22Rv1 (cell line): ENCODE data around the gene UNC13C.
A peak's percentile ranks its signal among the peaks of the same experiment; 100 is the strongest.
"Not testable (repeated sequence)": the region's sequence is repeated elsewhere in the genome, so short reads cannot be mapped to it uniquely, and the experiment has no call there.

Experiments
- H3K27ac ChIP-seq: fragments of 450-650 bp; 2 replicates; pipeline ENCODE4 v1.5.1; 2017
- ZFX ChIP-seq: fragments of 450-650 bp; IDR thresholded peaks from 2 replicates; pipeline ENCODE4 v1.6.1; 2017; ENCODE audit warnings: antibody characterized with exemption, borderline replicate concordance
- TF ChIP-seq, protein P1 (sequence below): fragments of 450-650 bp; IDR thresholded peaks from 2 replicates; pipeline ENCODE4 v1.5.1; 2017; ENCODE audit warnings: mild to moderate bottlenecking

UNC13C gene

DNA sequence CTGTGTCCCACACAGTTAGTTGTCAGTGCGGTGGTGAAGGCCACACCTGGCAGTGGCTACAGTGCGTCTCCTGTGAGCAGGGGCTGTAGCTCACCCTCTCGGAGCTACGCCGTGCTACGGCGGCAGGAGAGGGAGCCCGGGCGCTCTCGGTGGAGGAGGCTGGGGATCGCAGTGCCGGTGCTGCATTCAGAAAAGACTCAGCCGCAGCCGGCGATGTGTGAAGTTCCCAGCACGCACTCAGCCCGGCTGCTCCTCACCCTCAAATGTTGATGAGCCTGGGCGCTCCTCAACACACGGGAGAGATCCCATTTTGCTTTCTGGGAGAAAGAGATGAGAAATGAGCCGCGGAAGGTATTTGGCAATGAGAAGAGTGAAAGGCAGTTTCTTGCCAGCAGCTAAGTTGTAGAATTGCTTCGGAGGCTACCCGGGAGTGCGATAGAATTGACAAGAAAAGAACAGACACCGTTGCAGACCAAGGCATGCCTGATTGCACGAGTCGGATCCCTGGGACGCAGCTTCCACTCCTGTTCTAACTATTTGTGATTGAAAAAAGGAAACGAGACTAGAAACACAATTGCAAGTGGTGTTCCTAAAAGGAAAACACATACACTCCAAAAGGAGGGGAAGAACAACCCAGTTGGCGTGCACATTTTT, at the start of gene UNC13C:
TSS of gene UNC13C (plus strand) at position 189 of the 654 bp plus-strand sequence. CDS start 34,463 bp downstream, outside the sequence.
- H3K27ac ChIP-seq = no peak within 1 kb of the TSS
- TF ChIP-seq, protein P1, sequence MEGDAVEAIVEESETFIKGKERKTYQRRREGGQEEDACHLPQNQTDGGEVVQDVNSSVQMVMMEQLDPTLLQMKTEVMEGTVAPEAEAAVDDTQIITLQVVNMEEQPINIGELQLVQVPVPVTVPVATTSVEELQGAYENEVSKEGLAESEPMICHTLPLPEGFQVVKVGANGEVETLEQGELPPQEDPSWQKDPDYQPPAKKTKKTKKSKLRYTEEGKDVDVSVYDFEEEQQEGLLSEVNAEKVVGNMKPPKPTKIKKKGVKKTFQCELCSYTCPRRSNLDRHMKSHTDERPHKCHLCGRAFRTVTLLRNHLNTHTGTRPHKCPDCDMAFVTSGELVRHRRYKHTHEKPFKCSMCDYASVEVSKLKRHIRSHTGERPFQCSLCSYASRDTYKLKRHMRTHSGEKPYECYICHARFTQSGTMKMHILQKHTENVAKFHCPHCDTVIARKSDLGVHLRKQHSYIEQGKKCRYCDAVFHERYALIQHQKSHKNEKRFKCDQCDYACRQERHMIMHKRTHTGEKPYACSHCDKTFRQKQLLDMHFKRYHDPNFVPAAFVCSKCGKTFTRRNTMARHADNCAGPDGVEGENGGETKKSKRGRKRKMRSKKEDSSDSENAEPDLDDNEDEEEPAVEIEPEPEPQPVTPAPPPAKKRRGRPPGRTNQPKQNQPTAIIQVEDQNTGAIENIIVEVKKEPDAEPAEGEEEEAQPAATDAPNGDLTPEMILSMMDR = no peak
- no peak for TF ChIP-seq ZFX

DNA sequence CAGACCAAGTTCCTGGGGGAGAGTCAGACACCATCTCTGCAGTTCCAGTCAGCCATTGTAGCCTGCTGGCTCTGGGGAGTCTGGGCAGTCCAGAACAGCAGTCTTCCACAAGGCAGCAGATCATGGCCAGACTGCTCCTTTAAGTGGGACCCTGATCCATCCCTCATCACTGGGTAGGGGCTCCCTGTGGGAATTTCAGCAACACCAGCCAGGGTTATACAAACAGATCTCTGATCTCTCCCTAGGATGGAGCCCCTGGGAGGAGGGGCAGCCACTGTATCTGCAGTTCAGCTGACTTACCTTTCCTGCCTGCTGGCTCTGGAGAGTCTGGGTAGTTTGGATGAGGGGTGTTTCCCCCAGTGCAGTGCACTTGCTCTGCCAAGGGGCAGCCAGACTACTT, 42.1 kb upstream of the UNC13C start:
- TF ChIP-seq, protein P1 = no peak
- no peak for TF ChIP-seq ZFX
- no peak overlapping the region for H3K27ac ChIP-seq

DNA sequence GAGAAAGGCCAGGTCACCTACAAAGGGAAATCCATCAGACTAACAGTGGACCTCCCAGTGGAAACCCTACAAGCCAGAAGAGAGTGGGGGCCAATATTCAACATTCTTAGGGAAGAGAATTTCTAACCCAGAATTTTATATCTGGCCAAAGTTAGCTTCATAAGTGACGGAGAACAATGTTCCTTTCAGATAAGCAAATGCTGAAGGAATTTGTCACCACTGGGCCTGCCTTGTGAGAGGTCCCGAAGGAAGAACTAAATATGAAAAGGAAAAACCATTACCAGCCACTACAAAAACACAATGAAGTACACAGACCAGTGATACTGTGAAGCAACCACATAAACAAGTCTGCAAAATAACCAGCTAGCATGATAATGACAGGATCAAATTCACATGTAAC, 40.6 kb upstream of the UNC13C start:
- not testable (repeated sequence) for H3K27ac ChIP-seq

DNA sequence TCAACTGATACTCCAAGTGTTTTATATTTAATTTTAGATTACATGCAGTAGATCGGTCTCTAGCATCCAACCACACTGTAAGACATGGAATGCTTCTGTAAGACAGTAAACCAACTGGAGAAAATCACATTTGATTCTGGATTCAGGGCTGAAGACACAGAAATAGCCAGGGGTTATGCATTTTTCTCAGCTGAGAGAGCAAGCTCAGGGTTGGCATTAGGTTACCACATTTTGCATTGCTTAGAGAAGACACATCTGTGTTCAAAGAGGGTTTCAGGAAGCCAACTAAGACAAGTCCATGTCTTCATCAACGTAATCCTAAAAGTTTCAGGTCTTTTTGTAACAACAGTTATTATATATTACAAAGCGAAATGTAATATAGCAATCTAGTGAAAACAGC, 27.7 kb upstream of the UNC13C start:
- H3K27ac ChIP-seq = no peak overlapping the region
- TF ChIP-seq ZFX = no peak
- TF ChIP-seq, protein P1 = no peak

DNA sequence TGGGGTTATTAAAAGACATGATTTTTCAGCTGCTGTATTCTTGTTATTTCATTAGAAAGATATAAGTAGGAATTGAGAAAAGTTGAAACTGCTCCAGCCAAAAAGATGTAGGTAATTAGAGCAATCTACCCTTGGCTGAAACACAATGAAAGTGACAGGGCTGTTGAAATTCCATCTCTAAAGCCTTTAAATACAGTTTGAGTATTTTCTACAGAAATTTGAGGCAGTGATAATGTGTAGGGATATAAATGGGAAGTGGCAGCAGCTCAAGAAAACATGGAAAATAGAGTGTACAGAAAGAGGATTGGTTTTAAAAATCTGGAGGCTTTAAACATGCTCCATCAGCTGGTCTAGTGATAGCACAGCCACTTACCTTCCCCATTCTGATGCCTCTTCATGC, 22.8 kb upstream of the UNC13C start:
- TF ChIP-seq, protein P1 = no peak
- TF ChIP-seq ZFX = no peak
- no peak overlapping the region for H3K27ac ChIP-seq

DNA sequence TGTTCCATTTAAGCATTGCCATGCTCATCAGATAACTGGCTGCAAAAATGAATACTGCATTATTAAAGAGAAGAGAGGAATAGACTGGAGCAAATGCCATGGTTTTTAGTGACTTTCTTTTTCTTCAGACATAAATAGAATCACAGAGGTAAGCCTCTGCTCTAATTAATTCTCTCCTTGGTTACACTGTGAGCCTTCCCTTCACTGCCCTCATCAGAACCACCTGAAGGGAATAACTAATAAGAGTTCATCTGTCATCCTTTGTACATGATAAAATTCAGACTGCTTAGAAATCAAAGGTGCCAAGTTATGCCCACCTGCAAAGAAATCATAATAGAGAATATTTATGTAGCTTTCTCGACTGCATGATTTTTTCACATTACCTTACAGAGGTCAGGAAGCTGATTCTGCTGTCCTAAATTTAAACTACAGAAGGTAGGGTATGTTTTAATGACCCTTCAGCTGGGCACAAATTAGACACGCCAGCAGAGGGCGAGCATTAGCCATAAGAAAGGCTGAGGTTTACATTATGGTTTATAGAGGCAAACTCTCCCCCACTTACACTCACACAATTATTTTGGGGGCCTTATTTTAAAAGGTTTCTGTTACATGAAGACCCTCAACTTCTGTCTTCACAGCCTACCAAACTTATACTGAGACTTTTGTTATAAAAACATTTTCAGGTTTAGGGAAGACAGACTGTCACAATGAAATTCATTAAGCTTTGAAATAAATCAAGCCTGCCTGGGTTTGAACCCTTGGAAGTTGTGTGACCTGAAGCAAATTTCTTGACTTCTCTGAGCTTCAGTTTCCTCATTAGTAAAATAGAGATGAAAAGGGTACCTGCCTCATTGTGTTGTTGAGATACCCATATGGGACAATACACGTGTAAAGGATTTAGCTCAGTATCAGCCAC, 15.3 kb upstream of the UNC13C start:
- TF ChIP-seq, protein P1 = peak; percentile 82
- TF ChIP-seq ZFX = no peak
- H3K27ac ChIP-seq = no peak overlapping the region

DNA sequence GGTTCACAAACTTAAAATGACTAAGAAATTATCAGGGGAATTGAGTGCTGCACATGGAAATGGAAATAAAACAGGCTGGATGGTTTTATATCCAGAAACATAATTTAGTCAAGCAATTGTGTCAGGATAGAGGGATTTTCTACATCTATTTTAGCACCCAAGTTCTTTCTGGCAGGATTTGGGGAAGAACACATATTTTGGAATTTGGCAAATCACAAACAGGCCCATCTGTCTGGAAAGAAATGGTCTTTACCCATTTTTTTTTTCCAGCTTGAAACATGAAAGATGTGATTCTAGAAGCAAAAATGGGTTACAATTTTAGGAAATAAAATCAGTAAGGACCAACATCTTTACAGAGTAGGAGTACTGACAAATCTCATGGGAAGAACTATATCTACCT, 14.4 kb upstream of the UNC13C start:
- no peak for TF ChIP-seq ZFX
- TF ChIP-seq, protein P1 = no peak
- H3K27ac ChIP-seq = no peak overlapping the region
